ENCODE results near the gene TET1.
"Not testable (repeated sequence)": the region's sequence is repeated elsewhere in the genome, so short reads cannot be mapped to it uniquely, and the experiment has no call there.

TET1 gene

DNA sequence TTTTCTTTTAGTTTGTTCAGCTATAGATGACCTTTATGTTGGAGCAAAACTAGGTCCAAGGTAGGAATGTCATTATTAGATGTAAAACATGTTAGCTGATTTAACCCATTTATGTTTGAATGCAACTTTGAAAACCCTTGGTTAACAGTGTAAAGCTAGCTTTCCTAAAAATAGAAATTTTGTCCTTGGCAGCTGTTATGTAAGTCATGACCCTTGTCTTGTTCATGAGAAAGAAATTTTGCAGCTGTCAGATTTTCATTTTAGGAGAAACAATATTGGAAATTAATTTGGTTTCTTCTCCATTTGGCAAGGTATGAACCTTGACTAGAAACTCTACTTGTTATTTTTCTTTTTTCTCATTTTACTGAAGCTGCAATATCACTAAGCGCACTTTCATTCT is 137.0 kb downstream of the TET1 start:
- DNase-seq (ENCODE audit: low spot score) (no peak), FAIRE-seq (no peak)

DNA sequence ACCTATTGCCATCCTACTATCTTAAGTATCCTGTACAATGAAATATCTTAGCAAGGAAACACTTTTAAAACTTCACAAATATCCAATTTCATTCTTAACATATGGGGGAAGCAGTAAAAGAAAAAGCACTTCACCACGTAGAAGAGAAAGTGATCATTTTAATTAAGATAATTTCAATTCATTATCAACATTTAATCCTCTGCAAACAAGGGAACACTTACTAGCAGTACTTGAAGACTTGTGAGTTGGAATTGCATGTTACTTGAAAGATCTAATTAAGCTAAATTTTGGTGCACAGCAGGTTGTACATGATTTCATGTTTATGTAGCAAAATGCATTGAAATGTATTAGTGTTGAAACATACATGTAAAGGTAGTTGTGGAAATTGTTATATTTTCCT is 140.1 kb downstream of the TET1 start:
- FAIRE-seq = no peak

GRCh38 chr10:68705548-68705947 is 145.4 kb downstream of the TET1 start:
- no peak for FAIRE-seq

More for the DNA sequence above, 140.1 kb downstream of the TET1 start:
- no peak for DNase-seq (ENCODE audit: low spot score)

GRCh38 chr10:68708987-68709386 is 148.8 kb downstream of the TET1 start:
- DNase-seq (ENCODE audit: low spot score); FAIRE-seq: not testable (repeated sequence)

More at GRCh38 chr10:68705548-68705947, 145.4 kb downstream of the TET1 start:
- no peak for DNase-seq (ENCODE audit: low spot score)

GRCh38 chr10:68713065-68713464 is 152.9 kb downstream of the TET1 start:
- FAIRE-seq; DNase-seq (ENCODE audit: low spot score): not testable (repeated sequence)

DNA sequence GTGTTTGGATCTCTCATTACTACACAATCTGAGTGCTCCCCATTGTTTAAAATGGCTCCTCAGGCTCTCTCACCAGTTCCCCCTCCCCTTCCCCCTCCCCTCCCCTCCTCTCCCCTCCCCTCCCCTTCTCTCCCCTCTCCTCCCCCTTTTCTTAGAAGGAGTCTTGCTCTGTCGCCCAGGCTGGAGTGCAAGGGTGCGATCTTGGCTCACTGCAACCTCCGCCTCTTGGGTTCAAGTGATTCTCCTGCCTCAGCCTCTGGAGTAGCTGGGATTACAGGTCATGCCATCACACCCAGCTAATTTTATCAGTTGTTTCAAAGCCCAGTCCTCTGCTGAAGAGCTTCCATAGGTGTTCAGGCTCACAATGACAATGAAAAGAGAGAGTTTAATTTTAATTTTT is 157.3 kb downstream of the TET1 start:
- DNase-seq (ENCODE audit: low spot score) = no peak
- no peak for FAIRE-seq

- DNase-seq (ENCODE audit: low spot score) = peak; percentile 97
- peak; percentile 92 for FAIRE-seq
Measured at GRCh38 chr10:68720793-68721672, 160.9 kb downstream of the TET1 start, which contains the start of gene CCAR1. Gene CCAR1 (plus strand): TSS chr10:68721239. CDS start chr10:68722505, 1,266 bp downstream.

GRCh38 chr10:68721673-68722335 is 161.7 kb downstream of the TET1 start:
- DNase-seq (ENCODE audit: low spot score) (no peak), FAIRE-seq (no peak)

DNA sequence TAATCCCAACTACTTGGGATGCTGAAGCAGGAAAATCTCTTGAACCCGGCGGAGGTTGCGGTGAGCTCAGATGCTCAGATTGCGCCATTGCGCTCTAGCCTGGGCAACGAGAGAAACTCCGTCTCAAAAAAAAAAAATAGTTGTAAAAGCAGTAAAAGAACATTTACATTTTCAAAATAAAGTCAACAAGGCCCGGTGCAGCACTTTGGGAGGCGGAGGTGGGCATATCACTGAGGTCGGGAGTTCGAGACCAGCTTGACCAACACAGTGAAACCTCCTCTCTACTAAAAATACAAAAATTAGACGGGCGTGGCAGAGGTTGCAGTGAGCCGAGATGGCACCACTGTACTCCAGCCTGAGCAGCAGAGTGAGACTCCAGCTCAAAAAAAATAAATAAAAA is 164.9 kb downstream of the TET1 start:
- no peak for DNase-seq (ENCODE audit: low spot score)
- FAIRE-seq = no peak

GRCh38 chr10:68727146-68727545 is 167.0 kb downstream of the TET1 start:
- no peak for FAIRE-seq

DNA sequence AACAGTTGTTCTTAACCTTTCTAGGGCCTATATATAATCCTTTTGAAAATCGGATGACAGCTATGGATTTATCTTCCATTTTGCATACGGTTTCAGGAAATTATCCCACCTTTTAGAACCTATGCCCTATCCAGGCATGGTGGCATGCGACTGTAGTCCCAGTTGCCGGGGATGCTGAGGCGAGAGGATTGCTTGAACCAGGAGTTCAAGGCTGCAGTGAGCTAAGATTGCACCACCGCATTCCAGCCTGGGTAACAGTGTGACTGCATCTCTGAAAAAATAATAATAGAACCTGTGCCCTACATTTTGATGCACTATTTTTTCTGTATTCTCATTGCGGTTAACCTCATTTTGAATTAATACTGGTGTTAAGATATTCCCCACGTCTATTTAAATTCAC is 172.5 kb downstream of the TET1 start:
- FAIRE-seq (no peak), DNase-seq (ENCODE audit: low spot score) (no peak)

More at GRCh38 chr10:68727146-68727545, 167.0 kb downstream of the TET1 start:
- DNase-seq (ENCODE audit: low spot score) = no peak

GRCh38 chr10:68734349-68734748 is 174.2 kb downstream of the TET1 start:
- no peak for FAIRE-seq

GRCh38 chr10:68735119-68735518 is 175.0 kb downstream of the TET1 start:
- DNase-seq (ENCODE audit: low spot score) = no peak
- FAIRE-seq = no peak

More at GRCh38 chr10:68734349-68734748, 174.2 kb downstream of the TET1 start:
- DNase-seq (ENCODE audit: low spot score) = no peak

DNA sequence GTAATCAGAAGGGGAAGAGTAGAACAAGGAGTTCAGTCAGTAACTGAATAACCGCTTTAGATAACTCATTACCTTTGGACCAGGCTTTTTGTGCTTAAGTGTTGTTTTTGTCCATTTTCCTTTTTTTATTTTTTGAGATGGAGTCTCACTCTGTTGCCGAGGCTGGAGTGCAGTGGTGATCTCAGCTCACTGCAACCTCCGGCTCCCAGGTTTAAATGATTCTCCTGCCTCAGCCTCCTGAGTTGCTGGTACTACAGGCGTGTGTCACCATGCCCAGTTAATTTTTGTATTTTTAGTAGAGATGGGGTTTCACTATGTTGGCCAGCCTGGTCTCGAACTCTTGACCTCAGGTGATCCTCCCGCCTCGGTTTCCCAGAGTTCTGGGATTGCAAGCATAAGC is 175.6 kb downstream of the TET1 start:
- DNase-seq (ENCODE audit: low spot score); FAIRE-seq: not testable (repeated sequence)

GRCh38 chr10:68740676-68741075 is 180.5 kb downstream of the TET1 start:
- not testable (repeated sequence) for FAIRE-seq; DNase-seq (ENCODE audit: low spot score)

DNA sequence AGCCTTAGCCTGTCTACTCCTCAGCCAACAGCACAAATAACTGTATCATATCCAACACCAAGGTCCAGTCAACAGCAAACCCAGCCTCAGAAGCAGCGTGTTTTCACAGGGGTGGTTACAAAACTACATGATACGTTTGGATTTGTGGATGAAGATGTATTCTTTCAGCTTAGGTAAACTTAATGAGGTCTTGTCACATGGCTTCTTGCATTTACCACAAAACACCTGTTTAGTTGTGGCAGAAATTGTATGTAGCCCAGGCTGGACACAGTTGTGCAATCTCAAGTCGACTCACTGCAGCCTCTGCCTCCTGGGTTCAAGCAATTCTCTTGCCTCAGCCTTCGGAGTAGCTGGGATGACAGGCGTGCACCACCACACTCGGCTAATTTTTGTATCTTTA is 182.3 kb downstream of the TET1 start:
- FAIRE-seq (no peak), DNase-seq (ENCODE audit: low spot score) (no peak)
